ENCODE data around the gene SLAMF9.
A peak's percentile ranks its signal among the peaks of the same experiment; 100 is the strongest.

The SLAMF9 gene

GRCh38 chr1:159945483-159946241, 8.4 kb downstream of the SLAMF9 start, which contains the start of gene IGSF9:
Gene IGSF9 (minus strand): TSS chr1:159945613. CDS start chr1:159943454, 2,159 bp downstream.
- DNase-seq, result peak; percentile 78

- DNase-seq, result no peak
Measured at GRCh38 chr1:159944623-159945455, 9.2 kb downstream of the SLAMF9 start.

- no peak for DNase-seq
Measured at GRCh38 chr1:159943908-159944622, 10.0 kb downstream of the SLAMF9 start.

- DNase-seq, result no peak
Measured at GRCh38 chr1:159943278-159943640, 10.8 kb downstream of the SLAMF9 start.

GRCh38 chr1:159942632-159943277, 11.3 kb downstream of the SLAMF9 start:
- no peak for DNase-seq

- DNase-seq, result no peak
Measured at GRCh38 chr1:159941591-159942560, 12.2 kb downstream of the SLAMF9 start.

GRCh38 chr1:159941141-159941540, 12.9 kb downstream of the SLAMF9 start:
- no peak for DNase-seq

- no peak for DNase-seq
Measured at GRCh38 chr1:159940006-159940620, 13.9 kb downstream of the SLAMF9 start.

GRCh38 chr1:159939678-159940002, 14.4 kb downstream of the SLAMF9 start:
- DNase-seq, result no peak

- DNase-seq, result no peak
Measured at GRCh38 chr1:159938905-159939677, 14.9 kb downstream of the SLAMF9 start.

- no peak for DNase-seq
Measured at GRCh38 chr1:159938211-159938852, 15.7 kb downstream of the SLAMF9 start.

GRCh38 chr1:159937054-159937750, 16.8 kb downstream of the SLAMF9 start:
- DNase-seq, result no peak

GRCh38 chr1:159936273-159936904, 17.6 kb downstream of the SLAMF9 start:
- DNase-seq, result peak; percentile 85

GRCh38 chr1:159935719-159936272, 18.2 kb downstream of the SLAMF9 start:
- no peak for DNase-seq

GRCh38 chr1:159935305-159935704, 18.7 kb downstream of the SLAMF9 start:
- DNase-seq, result no peak

GRCh38 chr1:159934136-159935039, 19.6 kb downstream of the SLAMF9 start:
- no peak for DNase-seq

GRCh38 chr1:159933347-159933746, 20.7 kb downstream of the SLAMF9 start:
- no peak for DNase-seq
